GM18907 (cell line): ENCODE data around the gene ERC2.

Experiments
- ATAC-seq: cut with Tn5 transposase; IDR thresholded peaks from one replicate; pipeline ENCODE4 v1.9.1; 2021; ENCODE audit warnings: mild to moderate bottlenecking, moderate library complexity; ENCODE audit not compliant: unreplicated experiment

ERC2 gene

GRCh38 chr3:56193519-56193918 lies 274.7 kb downstream of the ERC2 start:
- ATAC-seq = no peak

- no peak for ATAC-seq
Observed at GRCh38 chr3:56192001-56192400, 276.3 kb downstream of the ERC2 start.

- ATAC-seq = no peak
Observed at GRCh38 chr3:56190771-56191305, 277.4 kb downstream of the ERC2 start.

- ATAC-seq = no peak
Observed at GRCh38 chr3:56190130-56190529, 278.1 kb downstream of the ERC2 start.

- no peak for ATAC-seq
Observed at GRCh38 chr3:56189536-56189935, 278.7 kb downstream of the ERC2 start.

DNA sequence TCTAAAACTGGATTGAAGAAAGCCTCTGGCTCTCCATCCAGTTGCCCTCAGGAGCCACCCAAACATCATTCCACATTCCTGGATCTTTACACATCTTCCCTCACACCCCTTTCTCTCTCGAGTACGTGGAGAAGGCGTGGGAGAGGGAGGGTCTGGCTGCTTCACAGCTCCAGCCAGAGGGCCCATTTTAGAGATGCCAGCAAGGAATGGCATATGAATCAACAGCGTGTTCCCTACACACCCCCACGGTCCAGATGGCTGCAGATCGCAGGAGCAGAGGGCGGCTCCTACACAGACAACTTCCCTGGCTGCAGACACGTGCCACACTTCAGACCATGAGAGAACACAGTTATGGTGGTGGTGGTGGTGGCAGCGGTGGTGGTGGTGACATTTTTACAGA lies 280.1 kb downstream of the ERC2 start:
- no peak for ATAC-seq

- no peak for ATAC-seq
Observed at GRCh38 chr3:56187051-56187450, 281.2 kb downstream of the ERC2 start.

DNA sequence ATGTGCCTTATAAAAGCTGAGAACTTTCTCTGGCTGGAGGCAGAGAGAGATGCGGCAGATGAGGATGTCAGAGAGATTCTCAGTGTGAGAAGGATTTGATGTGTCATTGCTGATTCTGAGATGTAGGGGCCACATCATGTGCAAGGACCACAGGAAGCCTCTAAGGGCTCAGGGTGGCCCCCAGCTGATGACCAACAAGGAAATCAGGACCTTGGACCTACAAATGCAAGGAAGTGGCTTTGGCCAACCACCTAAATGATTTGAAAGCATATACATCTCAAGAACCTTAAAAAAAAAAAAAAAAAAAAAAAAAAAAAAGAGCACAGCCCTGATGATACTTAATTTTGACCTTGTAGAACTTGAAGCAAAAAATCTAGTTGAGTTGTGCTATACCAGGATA lies 282.4 kb downstream of the ERC2 start:
- ATAC-seq = no peak

DNA sequence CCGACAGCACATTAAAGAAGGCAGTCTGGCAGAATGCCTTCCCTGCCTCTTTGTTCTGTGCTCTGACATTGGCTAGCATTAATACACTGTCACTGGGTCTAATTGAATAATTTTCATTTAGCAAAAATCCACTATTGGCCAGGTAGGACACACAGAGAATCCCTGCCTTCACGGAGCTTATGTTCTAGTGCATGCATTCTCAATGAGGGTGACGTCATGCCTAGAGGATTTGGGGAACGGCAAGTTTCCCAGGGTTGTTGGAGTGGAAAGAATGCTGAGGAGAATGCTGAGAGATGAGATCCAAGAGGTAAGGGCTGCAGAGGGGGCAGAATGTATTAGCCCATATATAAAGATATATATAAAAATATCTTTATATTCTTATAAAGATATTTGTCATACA lies 284.7 kb downstream of the ERC2 start:
- no peak for ATAC-seq

GRCh38 chr3:56180433-56180832 lies 287.8 kb downstream of the ERC2 start:
- ATAC-seq = no peak

GRCh38 chr3:56173601-56174000 lies 294.7 kb downstream of the ERC2 start:
- ATAC-seq = no peak

GRCh38 chr3:56164436-56164835 lies 303.8 kb downstream of the ERC2 start:
- ATAC-seq = no peak

GRCh38 chr3:56157693-56158362 lies 310.4 kb downstream of the ERC2 start:
- ATAC-seq = peak; percentile 92

- no peak for ATAC-seq
Observed at GRCh38 chr3:56154297-56154696, 314.0 kb downstream of the ERC2 start.

GRCh38 chr3:56147354-56147753 lies 320.9 kb downstream of the ERC2 start:
- no peak for ATAC-seq

DNA sequence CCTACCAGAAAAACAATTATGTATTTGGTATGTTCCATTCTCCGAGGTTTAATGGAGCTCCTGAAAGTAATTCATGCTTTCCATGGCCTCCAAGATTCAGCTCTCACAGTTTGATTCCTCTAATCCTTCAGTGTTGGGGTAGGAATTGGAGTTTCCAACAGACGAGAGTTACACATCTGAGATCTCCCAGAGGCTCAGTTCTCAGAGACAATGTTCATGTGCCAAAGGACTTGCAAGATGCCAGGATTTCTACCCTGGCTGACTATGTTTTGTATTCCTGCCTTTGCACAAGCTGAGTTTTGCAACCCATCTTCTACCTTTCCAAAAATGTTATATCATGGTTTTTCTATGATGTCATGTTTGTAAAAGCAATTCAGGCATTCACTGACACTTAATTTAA lies 322.9 kb downstream of the ERC2 start:
- ATAC-seq = no peak

- no peak for ATAC-seq
Observed at GRCh38 chr3:56144805-56145204, 323.5 kb downstream of the ERC2 start.

- ATAC-seq = no peak
Observed at GRCh38 chr3:56137415-56137814, 330.9 kb downstream of the ERC2 start.

GRCh38 chr3:56136514-56136913 lies 331.8 kb downstream of the ERC2 start:
- ATAC-seq = no peak

GRCh38 chr3:56135941-56136340 lies 332.3 kb downstream of the ERC2 start:
- ATAC-seq = no peak

DNA sequence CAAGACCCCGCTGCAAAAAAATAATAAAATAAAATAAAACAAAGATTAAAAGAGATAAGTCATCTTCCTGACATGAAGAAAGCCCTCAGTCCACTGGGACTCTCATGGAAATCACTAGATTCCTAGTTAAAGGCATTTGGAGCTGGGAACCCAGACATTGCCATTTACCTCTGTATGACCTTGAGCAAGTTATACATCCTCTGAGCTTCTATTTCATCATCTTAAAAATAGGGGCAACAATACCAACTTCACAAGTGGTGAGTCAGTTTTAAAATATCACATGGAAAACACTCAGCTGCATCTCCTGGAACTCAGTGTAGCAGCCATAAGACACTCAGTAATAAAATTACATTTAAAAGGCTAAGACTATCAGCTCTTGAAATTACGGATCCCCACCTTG lies 334.8 kb downstream of the ERC2 start:
- no peak for ATAC-seq

DNA sequence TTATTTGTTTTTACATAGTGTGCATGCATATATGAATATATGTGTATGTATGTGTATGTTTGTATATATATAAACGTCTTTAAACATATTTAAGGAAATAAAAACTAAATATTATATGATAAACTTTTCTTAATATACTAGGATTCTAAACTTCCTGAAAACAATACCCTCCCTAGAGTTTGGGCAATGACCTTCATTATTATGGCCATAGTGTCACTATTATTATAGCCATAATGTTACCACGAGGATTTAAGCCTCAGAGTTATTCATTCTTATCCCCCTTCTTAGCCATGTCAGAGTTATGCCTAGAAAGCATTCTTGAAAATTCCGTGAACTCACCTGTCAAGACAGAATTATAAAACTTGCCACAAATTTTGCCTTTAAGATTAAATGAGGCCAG lies 335.5 kb downstream of the ERC2 start:
- no peak for ATAC-seq

GRCh38 chr3:56131974-56132590 lies 336.2 kb downstream of the ERC2 start:
- no peak for ATAC-seq
